ENCODE data around the gene PTPRN2. TPM values are rescaled to one million over a fixed set of nuclear protein-coding genes. Genes with fewer than 3 reads are reported as not detected.

Gene PTPRN2
- total and polyA plus RNA-seq, 9 of the 15 experiments (the other 6 are each of a cell fraction or from before 2014, with no cell fraction given) = not detected

- TF ChIP-seq, protein P1, sequence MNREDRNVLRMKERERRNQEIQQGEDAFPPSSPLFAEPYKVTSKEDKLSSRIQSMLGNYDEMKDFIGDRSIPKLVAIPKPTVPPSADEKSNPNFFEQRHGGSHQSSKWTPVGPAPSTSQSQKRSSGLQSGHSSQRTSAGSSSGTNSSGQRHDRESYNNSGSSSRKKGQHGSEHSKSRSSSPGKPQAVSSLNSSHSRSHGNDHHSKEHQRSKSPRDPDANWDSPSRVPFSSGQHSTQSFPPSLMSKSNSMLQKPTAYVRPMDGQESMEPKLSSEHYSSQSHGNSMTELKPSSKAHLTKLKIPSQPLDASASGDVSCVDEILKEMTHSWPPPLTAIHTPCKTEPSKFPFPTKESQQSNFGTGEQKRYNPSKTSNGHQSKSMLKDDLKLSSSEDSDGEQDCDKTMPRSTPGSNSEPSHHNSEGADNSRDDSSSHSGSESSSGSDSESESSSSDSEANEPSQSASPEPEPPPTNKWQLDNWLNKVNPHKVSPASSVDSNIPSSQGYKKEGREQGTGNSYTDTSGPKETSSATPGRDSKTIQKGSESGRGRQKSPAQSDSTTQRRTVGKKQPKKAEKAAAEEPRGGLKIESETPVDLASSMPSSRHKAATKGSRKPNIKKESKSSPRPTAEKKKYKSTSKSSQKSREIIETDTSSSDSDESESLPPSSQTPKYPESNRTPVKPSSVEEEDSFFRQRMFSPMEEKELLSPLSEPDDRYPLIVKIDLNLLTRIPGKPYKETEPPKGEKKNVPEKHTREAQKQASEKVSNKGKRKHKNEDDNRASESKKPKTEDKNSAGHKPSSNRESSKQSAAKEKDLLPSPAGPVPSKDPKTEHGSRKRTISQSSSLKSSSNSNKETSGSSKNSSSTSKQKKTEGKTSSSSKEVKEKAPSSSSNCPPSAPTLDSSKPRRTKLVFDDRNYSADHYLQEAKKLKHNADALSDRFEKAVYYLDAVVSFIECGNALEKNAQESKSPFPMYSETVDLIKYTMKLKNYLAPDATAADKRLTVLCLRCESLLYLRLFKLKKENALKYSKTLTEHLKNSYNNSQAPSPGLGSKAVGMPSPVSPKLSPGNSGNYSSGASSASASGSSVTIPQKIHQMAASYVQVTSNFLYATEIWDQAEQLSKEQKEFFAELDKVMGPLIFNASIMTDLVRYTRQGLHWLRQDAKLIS (CRISPR knock-in tag; IDR thresholded peaks at IDR 0.05) = no peak
These were observed 991.6 kb downstream of the PTPRN2 start (continued) for GRCh38 chr7:157596026-157596425.

- H3K9me3 ChIP-seq (replicated peaks; ENCODE audit: control insufficient read depth, insufficient read depth, low read depth, low read length) = no peaks in the 10 kb centered on the region
- no peak overlapping the region for H3K9ac ChIP-seq (ENCODE audit: insufficient read depth in 1 of 2, low read depth in 2 of 2, low read length in 2 of 2)
- in situ Hi-C loops (cut with MboI) = no loop called here
- no peak overlapping the region for H2AFZ ChIP-seq (ENCODE audit: low read depth, low read length)
- H3K4me1 ChIP-seq (replicated peaks in 1 of 2; ENCODE audit: control insufficient read depth in 2 of 2, insufficient read depth in 2 of 2, low read length in 2 of 2) = peaks cover 0 to 5% of the 10 kb centered on the region in 2 experiments; a peak in 1 of 5 replicates
- POLR2A ChIA-PET = no interaction called here
- TF ChIP-seq ETV6 (IDR thresholded peaks at IDR 0.05; ENCODE audit: borderline replicate concordance in 1 of 2, low read depth in 2 of 2, low read length in 1 of 2) (no peak), ETV6 (CRISPR knock-in tag; IDR thresholded peaks at IDR 0.05; ENCODE audit: borderline replicate concordance) (no peak), EZH2 (IDR thresholded peaks at IDR 0.05; ENCODE audit: borderline replicate concordance, low read depth, low read length) (no peak), RFX5 (IDR thresholded peaks at IDR 0.05; ENCODE audit: low read depth, low read length) (no peak), SNIP1 (IDR thresholded peaks at IDR 0.05; ENCODE audit: low read depth) (no peak), JUNB (CRISPR knock-in tag; conservative IDR thresholded peaks at IDR 0.05) (no peak), HMGN3 (IDR thresholded peaks at IDR 0.05; ENCODE audit: borderline replicate concordance, extremely low read depth, insufficient read length, low read depth, low read length) (no peak), ZNF121 (CRISPR knock-in tag; conservative IDR thresholded peaks at IDR 0.05) (no peak), SETDB1 (IDR thresholded peaks at IDR 0.05; ENCODE audit: low read length) (no peak)
- no peak overlapping the region for H3K4me3 ChIP-seq
- ATAC-seq (0 out of 3 replicates have a peak, but pooled peaks have one; percentile 21), DNase-seq (ENCODE audit: extremely low read depth in 1 of 4, low spot score in 3 of 4) (no peak), FAIRE-seq (no peak)
- no TSS peak for BruUV-seq (replicated peaks)
- 0 out of 2 replicates have a peak, but pooled peaks cover 14% of the 10 kb centered on the region for H4K20me1 ChIP-seq (replicated peaks; ENCODE audit: control insufficient read depth, insufficient read depth, low read length)
- CTCF ChIA-PET (ENCODE audit: low intra/inter-chr PET ratio) = no interaction called here
- H3K27me3 ChIP-seq (ENCODE audit: control insufficient read depth in 2 of 2, insufficient read depth in 2 of 2, low read length in 2 of 2) = peaks cover 51 to 75% of the 10 kb centered on the region in 2 experiments
- no peak overlapping the region for H3K4me2 ChIP-seq (ENCODE audit: insufficient read depth, low read length)
- no peaks in the 10 kb centered on the region for H3K79me2 ChIP-seq (ENCODE audit: control insufficient read depth, insufficient read depth, low read length)
- WGBS (ENCODE audit: insufficient coverage, low coverage, missing lambda C conversion rate) = under 1% methylated on average over 20 of the region's 20 CpGs
- no peak overlapping the region for H3K27ac ChIP-seq (ENCODE audit: extremely low read depth, low read depth, low read length)
- no peaks in the 10 kb centered on the region for H3K36me3 ChIP-seq (ENCODE audit: control insufficient read depth, insufficient read depth, low read length)
- intact Hi-C loops (cut with micrococcal nuclease) = no loop called here
- no peaks in the 10 kb centered on the region for H3K9me1 ChIP-seq (ENCODE audit: control insufficient read depth, insufficient read depth, low read length)
These were observed 992.4 kb downstream of the PTPRN2 start for GRCh38 chr7:157595086-157595855.
